Glomerular endothelial cell (primary cell): Measurements from ENCODE around the gene DLX1. TPM values are rescaled to one million over a fixed set of nuclear protein-coding genes. Genes with fewer than 3 reads are reported as not detected.
"Not testable (repeated sequence)": the region's sequence is repeated elsewhere in the genome, so short reads cannot be mapped to it uniquely, and the experiment has no call there.

Experiments used
- DNase-seq: peaks from one replicate; pipeline ENCODE4 v3.0.0-alpha.2; 2011; ENCODE audit warnings: low read depth, low spot score; ENCODE audit errors: extremely low read depth
- total RNA-seq: library from RNA; depleted of rRNA; stranded (reverse); fragments of >200 nt; gene quantifications from 2 replicates; pipeline ENCODE4 v1.2.3, GENCODE V29; 2015

Gene DLX1
- total RNA-seq, 1 donor from 2014 or later: not detected

DNA sequence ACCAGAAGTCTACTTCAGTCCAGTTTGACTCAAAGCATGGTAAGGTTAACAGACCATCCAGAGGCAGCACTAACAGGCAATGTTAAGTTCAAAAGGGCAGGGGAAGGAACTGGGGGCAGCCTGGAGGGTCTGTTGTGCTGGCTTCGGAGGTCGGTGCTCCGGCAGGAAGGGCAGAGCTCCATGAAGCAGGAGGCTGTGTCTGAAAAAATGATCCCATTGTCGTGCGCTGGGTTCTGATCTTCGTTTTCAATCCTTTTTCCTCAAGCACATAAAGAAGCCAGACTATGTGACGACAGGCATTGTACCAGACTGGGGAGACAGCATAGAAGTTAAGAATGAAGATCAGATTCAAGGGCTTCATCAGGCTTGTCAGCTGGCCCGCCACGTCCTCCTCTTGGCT lies 21.9 kb upstream of the DLX1 start:
- no peak for DNase-seq

DNA sequence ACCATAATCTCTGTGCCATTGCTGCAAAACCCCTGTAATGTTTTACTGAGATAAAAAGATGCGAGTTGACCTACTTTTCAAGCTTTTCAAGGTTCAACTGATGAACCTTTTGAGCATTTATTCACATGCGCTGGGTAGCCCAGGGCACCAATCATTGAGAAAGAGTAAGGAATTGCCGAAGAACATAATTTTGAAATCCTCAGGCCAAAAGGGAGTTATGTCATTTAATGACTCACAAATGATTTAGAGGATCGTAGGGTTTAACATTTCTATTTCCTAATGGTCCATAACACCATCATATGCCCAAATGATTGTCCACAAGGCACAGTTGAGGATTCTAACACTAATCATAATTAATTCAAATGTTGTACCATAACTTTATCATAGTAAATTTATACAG lies 20.2 kb upstream of the DLX1 start:
- DNase-seq: no peak

DNA sequence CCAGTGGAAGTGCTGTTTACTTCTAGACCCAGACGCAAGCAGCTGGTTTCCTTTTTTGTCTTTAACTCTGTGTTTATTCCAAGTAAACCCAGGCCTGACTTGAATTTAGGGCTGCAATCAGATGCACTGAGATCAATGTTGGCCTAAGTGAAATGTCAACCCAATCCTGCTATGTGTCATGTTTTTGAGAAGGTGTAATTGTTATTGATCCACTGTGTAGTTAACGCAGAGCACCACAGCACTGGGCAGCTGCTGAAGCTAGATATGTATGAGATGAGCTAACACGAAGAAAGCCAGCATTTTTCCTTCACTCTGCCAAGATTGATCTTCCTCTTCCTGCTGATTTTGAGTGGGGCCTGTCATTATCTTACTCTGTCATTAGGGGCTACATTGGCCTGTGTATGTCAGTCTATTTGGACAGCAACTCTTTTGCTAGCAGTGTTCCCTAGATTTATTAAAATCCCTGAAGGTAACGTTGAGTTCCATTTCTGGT lies 18.9 kb upstream of the DLX1 start:
- DNase-seq: no peak

DNA sequence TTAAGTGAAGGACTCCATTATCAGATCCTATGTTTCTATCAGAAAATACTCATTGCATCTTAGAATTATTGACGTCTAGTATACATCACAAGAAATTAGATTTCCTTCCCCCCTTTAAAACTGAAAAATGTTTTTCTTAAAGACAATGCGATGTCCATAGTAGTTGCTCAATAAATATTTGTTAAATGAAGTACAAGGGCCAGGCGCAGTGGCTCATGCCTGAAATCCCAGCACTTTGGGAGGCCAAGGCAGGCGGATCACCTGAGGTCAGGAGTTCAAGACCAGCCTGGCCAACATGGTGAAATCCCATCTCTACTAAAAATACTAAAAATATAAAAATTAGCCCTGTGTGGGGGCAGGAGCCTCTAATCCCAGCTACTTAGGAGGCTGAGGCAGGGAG lies 17.4 kb upstream of the DLX1 start:
- not testable (repeated sequence) for DNase-seq

DNA sequence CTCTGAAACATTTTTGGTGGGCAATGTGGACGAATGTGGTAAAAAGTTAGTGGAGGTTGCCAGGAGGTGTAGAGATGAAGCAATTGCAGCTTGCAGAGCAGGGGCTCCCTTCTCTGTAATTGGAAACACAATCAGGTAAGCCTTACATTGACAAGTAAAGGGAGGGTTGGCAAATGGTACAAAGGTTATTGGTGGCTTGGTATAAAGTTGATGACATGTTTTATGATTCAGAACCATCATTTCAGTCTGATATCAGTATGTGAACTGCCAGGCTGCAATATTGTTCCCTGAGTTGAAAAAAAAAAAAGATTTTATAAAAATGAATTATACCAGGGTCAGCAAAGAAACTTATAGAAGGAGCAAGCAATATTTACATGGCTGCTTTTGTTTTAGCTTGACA lies 14.4 kb upstream of the DLX1 start:
- DNase-seq: no peak

DNA sequence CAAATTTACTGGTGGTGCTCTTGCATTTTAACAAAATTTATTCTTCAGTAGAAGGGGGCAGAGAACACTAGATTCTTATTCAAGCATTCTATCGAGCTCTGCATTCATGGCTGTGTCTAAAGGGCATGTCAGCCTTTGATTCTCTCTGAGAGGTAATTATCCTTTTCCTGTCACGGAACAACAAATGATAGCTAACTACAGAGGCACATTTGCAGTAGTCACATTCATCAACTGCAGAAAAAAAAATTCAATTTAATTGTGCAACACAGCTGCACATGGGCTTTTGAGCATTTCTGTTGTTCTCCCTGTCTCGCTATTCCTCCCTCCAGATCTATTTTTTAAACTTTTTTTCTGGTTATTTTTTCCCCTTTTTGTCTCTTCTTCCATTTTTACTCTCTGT lies 13.0 kb upstream of the DLX1 start:
- no peak for DNase-seq

DNA sequence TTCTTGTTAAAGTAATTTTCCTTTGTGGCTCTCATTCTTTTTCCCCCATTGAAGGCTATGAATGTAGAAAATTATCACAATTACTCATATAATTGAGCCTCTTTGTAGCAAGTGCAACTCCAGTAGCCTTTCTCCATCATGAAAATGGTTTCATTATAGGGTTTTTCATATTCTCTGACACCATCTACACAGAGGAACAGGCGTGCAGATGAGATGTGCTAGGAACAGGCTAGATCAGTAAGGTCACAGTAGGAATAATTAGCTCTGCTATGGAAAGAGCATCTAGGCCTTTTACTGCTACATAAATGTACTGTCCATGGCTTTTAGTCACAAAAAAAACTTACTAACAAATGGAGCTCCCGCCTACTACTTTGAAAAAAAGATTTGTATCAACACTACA lies 12.6 kb upstream of the DLX1 start:
- DNase-seq: no peak

DNA sequence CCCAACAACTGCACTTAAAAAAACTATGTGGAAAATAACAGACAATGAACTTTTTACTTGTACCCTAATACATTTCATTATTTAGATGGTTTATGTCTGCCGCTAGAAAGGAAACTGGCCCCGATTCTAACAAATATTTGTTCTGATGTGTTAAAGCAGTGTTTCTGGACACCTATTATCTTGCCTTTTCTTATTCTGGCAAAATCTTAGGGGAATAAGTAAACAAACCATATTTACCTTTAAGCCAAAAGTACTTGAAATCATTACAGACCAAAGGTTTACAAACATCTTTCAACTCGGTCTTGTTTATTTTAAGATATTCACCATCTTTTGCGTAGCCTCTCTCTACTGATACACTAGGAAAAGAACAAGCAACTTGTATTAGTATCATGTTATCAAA lies 11.8 kb upstream of the DLX1 start:
- DNase-seq: no peak

DNA sequence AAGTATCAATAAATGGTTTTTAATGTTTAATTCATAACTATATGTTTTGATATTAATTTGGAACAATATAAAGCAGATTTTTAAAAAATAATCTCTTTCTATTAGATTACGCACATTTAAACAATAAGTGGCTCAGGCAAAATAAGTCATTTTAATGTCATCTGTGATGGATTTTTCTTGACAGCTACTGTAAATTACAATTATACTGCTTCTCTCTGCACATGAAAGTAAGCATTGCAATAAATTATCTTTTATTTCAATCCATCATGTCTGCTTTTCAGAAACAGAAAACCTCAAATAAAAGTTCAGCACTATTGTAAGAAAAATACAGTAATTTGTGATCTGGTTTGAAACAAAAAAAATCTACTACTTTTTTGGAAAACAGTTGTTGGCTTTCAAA lies 11.1 kb upstream of the DLX1 start:
- DNase-seq: no peak

DNA sequence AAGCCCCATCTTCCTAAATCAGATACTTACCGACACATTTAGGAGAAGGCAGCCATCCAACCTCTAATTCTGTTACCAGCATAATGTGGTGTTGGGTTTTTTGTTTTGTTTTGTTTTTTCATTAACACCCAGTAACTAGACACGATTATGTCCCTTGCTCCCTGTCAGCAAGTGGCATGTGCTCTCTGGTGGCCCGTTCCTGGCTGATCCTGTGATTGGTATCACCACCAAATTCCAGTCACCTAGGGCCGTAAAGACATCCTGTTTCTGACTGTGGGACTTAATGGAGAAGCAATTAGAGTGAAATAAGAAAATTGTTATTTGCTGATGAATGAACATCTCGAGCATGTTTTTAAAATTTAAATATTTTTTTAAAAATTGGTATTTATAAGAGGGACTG lies 5.9 kb upstream of the DLX1 start:
- DNase-seq: no peak

DNA sequence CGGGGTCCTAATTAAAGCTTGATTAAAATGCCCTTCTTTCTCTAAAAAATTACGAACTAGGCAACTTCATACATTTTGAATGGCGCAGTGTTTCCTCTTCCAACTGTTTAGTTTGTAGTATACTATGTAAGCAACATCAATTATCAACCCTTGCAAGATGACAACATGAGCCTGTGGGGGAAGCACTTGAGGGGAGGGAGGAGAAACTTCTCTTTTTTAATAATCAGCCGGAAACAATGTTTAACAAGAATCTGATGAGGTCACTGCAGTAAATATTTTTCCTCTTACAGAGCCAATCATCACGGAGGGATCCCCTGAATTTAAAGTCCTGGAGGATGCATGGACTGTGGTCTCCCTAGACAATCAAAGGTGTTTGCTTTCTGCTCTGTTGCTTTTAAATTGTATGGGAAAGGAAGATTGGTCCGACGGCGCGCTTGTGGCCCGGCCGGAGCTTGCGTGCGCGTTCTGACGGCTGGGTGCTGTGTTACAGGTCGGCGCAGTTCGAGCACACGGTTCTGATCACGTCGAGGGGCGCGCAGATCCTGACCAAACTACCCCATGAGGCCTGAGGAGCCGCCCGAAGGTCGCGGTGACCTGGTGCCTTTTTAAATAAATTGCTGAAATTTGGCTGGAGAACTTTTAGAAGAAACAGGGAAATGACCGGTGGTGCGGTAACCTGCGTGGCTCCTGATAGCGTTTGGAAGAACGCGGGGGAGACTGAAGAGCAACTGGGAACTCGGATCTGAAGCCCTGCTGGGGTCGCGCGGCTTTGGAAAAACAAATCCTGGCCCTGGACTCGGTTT lies 5.3 kb upstream of the DLX1 start:
- DNase-seq: no peak

DNA sequence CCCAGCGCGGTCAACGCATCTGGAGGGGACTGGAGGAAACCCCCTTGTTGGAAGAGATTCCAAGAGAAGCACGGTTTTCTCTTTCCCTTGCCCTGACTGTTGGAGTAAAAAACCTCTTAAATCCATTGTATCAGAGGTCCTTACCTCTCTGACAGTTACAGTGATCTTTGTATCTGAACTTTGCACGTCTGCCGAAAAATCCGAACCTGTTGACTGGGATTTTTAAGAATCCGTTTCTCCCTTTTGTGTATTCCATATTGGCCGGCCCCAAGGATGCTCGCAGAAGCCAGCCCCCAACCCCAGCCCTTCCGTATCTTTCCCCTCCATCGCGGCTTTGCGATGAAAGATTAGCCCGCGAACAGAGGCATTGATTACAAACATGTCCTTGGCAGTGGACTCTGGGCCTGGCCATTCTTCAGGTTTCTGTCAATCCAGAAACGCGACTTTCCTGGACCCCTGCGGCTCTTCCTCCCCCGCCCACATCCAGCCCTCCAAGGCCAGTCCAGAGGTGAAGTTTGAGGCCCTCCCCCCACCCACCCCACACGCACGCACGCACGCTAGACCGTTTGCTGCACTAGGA lies 4.6 kb upstream of the DLX1 start:
- no peak for DNase-seq

DNA sequence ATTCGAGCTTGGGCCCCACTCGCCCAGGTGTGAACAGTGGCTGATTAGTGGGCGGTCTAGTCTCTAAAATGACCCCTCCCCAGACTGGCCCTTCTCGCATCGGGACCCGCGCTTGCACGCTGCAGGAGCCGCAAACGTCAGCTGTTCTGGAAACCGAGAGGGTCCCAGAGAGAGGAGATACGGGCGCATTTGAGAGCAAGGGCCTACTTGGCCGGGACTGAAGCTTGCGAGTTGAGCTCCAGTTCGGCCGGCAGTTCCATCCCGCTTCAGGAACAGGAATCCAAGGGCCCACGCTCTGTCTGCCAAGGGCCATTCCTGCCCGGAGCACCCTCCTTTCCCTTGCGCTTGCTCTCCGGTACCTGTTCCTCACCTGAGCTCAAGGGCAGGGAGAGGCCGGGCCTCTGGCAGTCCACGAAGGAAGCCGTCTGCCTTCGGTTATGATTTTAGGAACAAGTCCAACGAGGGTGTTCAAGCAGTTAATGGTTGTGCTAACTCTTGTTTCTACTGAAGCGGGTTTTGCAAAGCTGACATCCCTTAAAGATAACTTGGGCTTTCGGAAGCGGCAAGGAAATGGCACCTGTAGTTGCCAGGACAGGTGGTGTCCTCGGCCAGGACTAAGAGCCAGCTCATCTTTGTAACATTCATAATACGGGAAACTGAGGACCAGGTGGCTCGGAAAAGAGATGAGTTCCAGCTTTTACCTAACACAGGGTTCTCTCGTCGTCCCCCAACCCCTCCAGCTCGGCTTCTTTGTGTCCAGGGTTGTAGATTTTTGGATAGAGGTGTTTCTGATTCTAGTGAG lies 3.9 kb upstream of the DLX1 start:
- no peak for DNase-seq

DNA sequence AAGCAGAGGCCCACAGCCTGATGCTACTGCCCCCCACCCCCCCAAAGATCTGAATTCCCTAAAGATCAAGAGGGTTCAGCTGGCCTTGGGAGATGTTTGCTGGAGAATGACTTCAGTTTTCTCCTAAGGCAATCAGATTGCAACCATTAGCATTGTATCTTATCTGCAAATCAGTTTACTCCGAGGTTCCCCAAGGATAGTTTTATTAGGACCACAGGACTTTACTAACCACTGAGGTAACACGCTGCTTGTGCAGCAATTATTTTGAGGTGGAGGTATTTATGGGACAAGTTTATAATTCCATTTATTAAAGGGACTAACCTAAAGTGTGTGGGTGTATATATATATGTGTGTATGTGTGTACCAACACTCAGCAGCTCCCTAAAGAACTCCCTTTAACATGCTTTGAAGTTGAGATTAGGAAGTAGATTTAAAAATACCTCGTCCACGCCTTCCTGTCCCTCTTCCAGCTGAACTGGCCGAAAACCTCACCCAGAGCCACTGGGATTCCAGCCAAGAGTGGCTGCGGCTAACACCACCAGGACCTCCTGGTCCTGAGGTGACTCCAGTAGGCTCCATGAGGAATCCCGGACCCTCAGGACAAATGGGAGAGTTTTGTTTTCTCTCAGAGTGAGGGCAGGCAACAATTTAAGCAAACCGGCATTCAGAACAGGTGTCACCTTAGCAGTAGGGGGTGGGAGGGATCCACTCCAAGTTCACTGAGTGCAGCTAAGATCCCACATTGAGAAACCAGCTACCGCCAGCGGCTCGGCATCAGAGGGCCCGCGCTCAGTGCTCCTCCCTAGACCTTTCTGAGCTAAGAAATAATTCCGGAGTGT lies 3.0 kb upstream of the DLX1 start:
- DNase-seq: no peak

DNA sequence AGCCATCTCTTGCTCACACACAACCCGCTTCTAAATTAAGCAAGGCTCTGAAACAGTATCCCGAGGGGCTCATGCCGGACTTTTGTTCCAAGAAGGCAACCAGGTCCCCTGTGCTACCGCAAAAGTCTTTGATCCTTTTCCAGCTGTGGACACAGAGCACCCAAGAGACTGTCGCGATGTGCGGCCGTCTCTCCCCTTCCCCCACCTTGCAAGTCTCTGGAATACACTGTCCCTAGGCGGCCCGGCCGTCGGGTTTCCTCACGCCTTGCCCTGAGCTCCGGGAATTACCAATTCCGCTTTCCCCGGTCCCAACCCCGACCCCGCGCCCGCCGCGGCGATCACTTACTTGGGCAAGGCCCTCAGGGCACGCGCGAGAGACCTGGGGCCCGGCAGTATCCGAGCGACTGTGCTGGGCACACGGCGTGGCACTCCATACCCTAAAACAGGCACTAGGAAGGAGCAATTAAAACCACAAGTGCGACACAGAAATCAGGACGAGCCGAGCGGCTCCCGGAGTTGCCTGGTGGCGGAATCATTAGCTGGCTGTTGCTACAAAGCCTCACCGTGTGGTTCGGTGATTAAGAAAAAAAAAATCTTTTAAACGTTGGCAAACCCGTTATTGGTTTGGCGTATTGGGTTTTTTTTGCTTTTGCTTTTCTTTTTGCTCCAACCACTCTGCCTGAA lies 2.2 kb upstream of the DLX1 start:
- DNase-seq: no peak

DNA sequence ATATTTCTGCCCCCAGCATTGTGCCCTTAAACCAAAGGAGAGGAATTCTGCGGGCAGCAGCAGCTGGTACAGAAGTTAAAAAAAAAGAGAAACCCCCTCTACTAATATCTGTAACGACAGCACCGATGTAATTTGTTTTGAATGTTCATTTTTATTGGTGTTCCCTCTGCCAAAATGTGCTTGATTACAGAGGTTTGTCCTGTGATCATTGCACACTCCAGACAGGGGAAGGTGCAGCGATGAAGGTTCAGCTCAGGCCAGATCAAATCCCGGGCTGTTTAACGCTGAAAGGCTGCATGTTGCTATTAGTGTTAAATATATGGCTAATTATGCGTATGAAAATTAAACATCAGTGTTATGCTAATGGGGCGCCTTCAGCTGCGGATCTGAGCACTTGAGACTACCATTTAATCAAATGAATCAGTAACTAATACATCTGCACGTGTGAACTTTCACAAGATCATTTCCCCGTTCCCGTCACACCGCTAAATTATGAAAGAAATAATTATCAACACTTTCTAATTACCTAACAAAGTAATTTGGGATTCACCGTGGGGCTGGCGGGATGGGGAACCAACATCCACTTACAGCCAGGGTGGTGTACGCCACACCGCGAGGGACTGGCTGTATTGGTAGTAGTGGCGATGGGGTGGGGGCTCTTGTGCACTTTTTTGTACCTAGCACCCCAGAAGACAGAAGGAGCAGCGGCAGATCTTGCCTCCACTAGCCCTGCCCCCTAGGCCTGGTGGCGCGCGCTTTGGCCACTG lies 1.5 kb upstream of the DLX1 start:
- DNase-seq: no peak

DNA sequence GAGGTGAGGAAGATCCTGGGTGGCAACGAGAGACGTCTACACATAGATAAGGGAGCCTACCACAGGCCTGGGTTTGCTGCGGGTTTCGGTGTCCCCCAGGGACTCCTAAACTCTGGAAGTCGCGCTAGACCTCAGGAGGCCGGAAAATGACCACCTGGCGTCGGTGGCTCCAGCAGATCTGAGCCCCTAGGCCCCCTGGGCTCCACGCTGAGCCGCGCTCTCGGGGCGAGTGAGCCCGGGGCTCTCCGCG lies 987 bp upstream of the DLX1 start:
- no peak for DNase-seq

DNA sequence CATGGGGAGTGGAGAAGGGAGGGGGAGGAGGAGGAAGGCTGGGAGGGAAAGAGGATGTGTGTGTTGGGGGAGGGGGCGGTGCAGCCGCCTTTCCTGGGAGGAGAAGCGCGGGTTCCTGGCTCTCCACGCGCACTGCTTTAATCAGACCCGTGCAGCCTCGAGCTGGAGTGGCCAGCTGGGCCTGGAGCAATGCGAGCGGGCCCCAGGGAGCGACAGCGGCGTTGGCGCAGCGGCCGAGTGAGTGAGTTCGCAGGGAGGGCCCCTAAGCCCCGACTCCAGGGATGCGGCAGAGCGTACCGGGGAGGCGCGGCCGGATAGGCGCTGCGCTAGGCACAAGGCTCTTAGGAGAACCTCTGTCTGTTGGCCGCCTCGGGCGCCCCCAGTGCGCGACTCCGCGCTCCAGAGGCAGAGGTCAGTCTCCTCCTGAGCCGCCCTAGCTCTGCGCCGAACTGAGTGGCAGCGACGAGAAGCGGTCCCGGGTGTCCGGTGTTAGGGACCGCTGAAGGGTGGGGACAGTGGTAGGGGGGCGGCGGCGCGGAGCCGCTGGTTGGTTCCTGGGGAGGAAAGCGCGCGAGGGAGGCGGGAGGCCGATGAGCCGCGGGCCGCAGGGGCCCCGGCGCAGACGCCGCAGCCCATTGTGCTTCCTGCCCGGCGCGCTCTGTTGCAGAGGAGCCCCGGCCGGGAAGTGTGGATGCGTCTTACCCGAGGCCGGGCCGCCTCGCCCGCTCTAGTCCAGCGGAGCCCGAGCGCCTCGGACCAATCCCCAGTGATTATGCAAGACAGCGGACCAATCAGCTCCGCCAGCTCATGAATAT lies 455 bp upstream of the DLX1 start:
- DNase-seq: peak; percentile 39
